ENCODE measurements around the gene SUFU.

DNA sequence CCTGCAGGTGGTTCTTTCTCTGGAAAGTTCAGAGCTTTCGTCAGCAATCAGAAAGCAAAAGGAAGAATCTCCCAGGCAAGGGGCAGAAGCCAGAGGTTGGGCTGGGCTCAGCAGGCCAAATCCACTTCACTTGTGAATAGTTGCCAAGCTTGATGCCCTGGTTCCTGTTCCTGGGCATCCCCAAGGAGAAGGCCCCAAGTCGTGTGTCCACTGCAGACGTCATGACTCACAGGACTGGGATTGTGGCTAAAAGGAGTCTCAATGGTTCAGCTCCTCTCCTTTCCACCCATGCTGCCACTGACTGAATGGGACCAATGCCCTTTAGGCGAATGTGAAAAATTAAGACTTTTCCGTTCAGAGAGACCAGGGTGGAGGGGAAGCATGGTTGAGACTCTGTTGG lies 101.9 kb downstream of the SUFU start:
- TF ChIP-seq SP1 (IDR thresholded peaks at IDR 0.05; ENCODE audit: low read depth, low read length) (no peak), NANOG (IDR thresholded peaks at IDR 0.05; ENCODE audit: insufficient read depth, low read depth, low read length, poor library complexity, severe bottlenecking) (no peak)
- TF ChIP-seq, protein P1, sequence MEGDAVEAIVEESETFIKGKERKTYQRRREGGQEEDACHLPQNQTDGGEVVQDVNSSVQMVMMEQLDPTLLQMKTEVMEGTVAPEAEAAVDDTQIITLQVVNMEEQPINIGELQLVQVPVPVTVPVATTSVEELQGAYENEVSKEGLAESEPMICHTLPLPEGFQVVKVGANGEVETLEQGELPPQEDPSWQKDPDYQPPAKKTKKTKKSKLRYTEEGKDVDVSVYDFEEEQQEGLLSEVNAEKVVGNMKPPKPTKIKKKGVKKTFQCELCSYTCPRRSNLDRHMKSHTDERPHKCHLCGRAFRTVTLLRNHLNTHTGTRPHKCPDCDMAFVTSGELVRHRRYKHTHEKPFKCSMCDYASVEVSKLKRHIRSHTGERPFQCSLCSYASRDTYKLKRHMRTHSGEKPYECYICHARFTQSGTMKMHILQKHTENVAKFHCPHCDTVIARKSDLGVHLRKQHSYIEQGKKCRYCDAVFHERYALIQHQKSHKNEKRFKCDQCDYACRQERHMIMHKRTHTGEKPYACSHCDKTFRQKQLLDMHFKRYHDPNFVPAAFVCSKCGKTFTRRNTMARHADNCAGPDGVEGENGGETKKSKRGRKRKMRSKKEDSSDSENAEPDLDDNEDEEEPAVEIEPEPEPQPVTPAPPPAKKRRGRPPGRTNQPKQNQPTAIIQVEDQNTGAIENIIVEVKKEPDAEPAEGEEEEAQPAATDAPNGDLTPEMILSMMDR (IDR thresholded peaks at IDR 0.05; ENCODE audit: control extremely low read depth in 1 of 3, insufficient read depth in 1 of 3, low read depth in 1 of 3, low read length in 3 of 3): no peak

Measured in H1 (cell line).